Activated CD8-positive, alpha-beta memory T cell treated with anti-CD3 and anti-CD28 coated beads for 4 hours (primary cell): Measurements from ENCODE around the gene TMEM50A.
"Not testable (repeated sequence)": the region's sequence is repeated elsewhere in the genome, so short reads cannot be mapped to it uniquely, and the experiment has no call there.

ENCODE experiments used
- DNase-seq, 2 donors: peaks; one replicate each; pipeline ENCODE4 v3.0.0-alpha.2; 2020; ENCODE audit warnings: low read depth in 2 of 2

TMEM50A gene

GRCh38 chr1:25336922-25337354, 1.2 kb upstream of the TMEM50A start:
- peak in 1 of 2 donors; percentile 8 for DNase-seq

DNA sequence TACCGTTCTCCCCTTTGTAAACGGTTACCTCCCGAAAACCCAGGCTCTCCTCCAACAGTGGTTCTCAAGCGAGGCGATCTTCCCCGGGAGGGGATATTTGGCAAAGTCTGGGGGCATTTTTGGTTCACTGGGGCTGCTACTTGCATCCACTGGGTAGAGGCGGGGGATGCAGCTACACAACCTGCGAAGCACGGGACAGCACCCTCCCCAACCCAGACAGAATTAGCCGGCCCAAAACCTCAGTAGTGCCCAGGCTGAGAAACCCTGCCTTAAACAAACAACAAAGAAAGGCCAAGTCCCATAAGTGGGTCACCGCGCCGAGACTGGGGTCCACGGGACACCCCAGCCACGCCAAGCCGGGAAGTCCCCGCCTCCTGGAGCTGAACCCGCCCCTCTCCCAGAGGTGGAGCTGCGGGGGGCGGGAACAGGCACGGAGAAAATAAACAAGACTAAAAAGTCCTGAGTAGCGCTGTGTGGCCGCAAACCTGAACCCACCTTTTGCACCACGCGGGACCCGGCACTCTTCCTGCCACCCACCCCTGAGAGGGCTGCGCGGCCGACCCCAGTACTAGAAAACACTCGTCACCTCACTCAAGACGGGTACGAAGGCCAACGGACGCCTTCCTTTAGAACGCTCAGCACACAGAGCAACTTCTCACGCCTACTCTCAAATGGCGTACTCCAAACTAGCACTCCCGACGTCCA, 499 bp upstream of the TMEM50A start:
- peak in 1 of 2 donors; percentile 3 for DNase-seq

- DNase-seq: no peak
Measured at GRCh38 chr1:25338986-25339385, 852 bp downstream of the TMEM50A start.

- no peak for DNase-seq
Measured at GRCh38 chr1:25341746-25342145, 3.6 kb downstream of the TMEM50A start.

DNA sequence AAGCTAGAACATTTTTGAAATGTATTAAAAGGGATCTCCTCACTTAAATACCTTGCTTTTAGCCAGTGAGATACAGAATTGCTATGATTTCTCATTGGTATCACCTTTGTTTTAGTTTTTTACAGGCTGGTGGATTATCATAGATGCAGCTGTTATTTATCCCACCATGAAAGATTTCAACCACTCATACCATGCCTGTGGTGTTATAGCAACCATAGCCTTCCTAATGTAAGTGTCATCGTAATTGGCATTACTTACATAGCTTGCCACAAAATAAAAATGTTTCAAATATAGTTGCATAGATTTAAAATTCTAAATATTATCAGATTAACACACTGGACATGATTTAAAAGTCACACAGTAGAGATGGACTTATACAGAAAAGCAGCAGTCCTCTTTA, 4.7 kb downstream of the TMEM50A start:
- DNase-seq: no peak

DNA sequence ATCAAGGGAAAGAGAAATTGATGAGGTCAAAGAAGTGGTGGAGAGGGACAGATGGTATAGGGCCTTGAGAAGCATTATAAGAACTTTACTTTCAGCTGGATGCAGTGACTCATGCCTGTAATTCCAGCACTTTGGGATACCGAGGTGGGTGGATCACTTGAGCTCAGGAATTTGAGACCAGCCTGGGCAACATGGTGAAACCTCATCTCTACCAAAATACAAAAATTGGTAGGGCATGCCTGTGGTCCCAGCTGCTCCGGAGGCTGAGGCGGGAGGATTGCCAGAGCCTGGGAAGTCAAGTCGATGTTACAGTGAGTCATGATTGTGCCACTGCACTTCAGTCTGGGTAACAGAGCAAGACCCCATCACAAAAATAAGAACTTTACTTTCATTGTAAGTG, 5.7 kb downstream of the TMEM50A start:
- no peak for DNase-seq

GRCh38 chr1:25347556-25347955, 9.4 kb downstream of the TMEM50A start:
- no peak for DNase-seq

- no peak for DNase-seq
Measured at GRCh38 chr1:25349606-25350005, 11.5 kb downstream of the TMEM50A start.

GRCh38 chr1:25355841-25356395, 17.8 kb downstream of the TMEM50A start:
- no peak for DNase-seq

DNA sequence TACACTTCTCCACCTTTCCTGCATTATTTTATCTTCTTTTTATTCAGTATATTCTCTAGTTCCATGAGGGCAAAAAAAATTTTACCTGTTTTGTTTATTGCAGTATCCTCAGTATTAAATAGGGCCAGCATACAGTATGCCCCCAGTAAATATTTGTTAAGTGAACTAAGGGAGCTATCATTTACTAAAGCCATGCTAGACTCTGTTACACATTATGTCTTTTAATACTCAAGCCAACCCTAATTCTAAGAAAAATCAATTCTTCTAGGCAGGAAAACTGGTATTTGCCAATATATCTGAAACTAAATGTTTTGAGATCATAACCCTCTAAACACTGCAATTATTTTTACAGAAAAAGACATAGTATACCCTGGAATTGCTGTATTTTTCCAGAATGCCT, 18.3 kb downstream of the TMEM50A start:
- DNase-seq: no peak

DNA sequence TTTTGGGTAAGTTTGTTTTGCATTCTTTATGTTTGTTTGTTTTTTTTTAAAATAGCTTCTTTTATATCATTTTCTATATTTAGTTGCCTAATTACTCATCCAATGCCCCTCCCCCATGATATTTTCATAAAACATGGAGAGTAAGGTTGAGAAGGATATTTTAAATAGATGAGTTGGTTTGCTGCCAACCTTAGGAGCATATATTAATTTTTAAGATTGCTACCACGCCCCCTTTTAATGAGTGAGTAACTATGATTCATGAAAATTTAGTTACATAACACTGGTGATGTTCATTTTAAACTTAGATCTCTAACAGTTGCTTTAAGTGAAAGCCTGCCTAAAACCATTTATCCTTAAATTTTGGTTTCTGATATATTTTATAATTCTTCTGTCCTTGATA, 18.7 kb downstream of the TMEM50A start:
- no peak for DNase-seq

DNA sequence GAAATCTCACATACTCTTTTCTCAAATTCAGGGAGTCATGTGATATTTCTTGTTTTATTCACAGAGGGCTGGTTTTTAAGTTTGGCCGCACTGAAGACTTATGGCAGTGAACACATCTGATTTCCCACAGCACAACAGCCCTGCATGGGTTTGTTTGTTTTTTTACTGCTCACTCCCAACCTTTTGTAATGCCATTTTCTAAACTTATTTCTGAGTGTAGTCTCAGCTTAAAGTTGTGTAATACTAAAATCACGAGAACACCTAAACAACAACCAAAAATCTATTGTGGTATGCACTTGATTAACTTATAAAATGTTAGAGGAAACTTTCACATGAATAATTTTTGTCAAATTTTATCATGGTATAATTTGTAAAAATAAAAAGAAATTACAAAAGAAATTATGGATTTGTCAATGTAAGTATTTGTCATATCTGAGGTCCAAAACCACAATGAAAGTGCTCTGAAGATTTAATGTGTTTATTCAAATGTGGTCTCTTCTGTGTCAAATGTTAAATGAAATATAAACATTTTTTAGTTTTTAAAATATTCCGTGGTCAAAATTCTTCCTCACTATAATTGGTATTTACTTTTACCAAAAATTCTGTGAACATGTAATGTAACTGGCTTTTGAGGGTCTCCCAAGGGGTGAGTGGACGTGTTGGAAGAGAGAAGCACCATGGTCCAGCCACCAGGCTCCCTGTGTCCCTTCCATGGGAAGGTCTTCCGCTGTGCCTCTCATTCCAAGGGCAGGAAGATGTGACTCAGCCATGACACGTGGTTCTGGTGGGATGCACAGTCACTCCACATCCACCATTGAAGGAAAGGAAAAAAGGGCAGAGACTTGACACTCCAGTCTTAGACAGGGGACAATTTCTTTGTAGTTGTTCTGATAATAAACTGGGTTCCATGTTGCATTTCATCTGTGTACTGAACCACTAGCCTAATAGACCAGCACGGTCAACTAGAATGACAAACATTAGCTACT, 22.8 kb downstream of the TMEM50A start:
- DNase-seq: no peak

DNA sequence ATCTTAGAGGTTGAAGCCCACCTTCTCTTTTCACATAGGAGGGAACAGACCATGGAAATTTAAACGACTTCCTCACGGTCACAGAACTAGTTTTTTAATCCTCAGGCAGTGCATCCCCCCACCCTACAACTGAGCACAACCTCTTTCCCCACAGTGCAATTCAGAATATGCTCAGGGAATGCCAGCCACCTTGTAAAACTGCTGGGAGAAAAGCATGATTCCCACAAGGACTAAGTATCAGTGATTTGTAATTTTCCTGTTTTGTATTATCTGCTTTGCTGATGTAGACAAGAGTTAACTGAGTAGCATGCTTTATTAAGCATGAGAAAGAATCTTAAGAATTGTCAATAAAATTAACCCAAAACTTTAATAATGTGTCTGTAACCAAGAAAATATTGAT, 23.8 kb downstream of the TMEM50A start:
- DNase-seq: no peak

GRCh38 chr1:25362634-25363559, 24.8 kb downstream of the TMEM50A start:
- DNase-seq: not testable (repeated sequence)

GRCh38 chr1:25369241-25369640, 31.1 kb downstream of the TMEM50A start:
- DNase-seq: no peak

DNA sequence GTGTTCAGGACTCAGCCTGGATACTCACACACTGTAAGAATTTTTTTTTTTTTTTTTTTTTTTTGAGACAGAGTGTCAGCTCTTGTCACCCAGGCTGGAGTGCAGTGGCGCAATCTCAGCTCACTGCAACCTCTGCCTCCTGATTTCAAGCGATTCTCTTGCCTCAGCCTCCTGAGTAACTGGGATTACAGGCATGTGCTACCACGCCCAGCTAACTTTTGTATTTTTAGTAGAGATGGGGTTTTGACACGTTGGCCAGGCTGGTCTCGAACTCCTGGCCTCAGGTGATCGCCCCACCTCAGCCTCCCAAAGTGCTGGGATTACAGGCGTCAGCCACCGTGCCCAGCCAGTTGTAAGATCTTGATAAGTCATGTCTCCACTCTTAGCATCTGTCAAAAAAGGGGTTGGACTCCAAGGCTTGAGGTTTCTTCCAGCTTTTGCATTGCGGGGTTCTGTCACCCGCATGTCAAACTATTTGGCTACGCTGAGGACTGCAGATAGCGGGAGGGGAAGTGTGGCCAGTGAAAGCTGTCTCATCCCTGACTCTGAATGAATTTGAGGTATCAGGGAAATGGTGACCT, 31.6 kb downstream of the TMEM50A start:
- not testable (repeated sequence) for DNase-seq

DNA sequence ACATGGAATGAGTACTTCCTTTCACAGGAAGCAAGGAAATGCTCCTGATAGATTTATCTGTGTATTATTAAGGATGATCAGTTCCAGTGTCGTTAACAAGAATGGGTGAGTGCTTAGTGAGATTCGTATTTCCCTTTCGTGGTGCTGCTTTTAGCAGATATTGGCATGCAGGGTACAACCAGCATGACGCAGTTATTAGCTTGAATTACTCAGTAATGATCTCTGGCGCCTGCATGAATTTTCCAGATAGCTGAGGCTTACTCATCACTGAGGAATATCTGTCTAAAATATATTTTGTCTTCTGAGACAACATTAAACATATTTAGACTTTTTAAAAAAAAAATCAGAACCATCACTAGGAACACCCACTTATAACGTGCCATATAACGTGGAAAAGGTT, 33.6 kb downstream of the TMEM50A start:
- not testable (repeated sequence) for DNase-seq

GRCh38 chr1:25378367-25378766, 40.2 kb downstream of the TMEM50A start:
- DNase-seq: not testable (repeated sequence)

DNA sequence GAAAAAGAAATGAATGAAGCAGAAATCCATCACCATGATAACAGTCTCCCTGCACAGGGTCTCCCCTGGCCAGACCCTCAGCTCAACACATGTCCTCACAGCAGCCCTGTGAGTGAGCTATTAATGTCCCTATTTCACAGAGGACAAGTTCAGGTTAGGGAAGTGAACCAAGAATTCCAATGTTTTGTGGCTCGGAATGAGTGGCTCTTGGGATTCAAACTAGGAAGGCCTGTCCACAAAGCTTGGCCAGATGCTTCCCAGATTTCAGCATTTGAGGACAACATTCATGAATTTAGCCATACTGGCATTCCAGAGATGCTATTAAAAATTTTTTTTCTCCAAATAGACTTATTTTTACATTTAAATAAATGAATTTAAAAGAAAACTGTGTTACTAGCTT, 44.4 kb downstream of the TMEM50A start:
- not testable (repeated sequence) for DNase-seq

GRCh38 chr1:25383090-25383489, 45.0 kb downstream of the TMEM50A start:
- DNase-seq: not testable (repeated sequence)

GRCh38 chr1:25383875-25384274, 45.7 kb downstream of the TMEM50A start:
- not testable (repeated sequence) for DNase-seq
